Measurements from ENCODE around the gene PAQR4.

The PAQR4 gene

GRCh38 chr16:3021449-3022207, 52.5 kb downstream of the PAQR4 start:
- DNase-seq (ENCODE audit: low read depth): peak; percentile 75

GRCh38 chr16:3022208-3022683, 53.1 kb downstream of the PAQR4 start:
- peak; percentile 72 for DNase-seq (ENCODE audit: low read depth)

GRCh38 chr16:3022684-3023414, 53.7 kb downstream of the PAQR4 start:
- DNase-seq (ENCODE audit: low read depth): no peak

Measured in T follicular helper cell (primary cell).